SK-N-SH (cell line): ENCODE data around the gene MTHFD2L. TPM values are rescaled to one million over a fixed set of nuclear protein-coding genes. Genes with fewer than 3 reads are reported as not detected.

ENCODE experiments used
- CTCF ChIA-PET: fragments of 300-600, 350-600 bp; formaldehyde crosslinking; extraction: SDS; loops from one replicate; lab custom pipeline; 2021; lab: Yijun Ruan, JAX
- POLR2A ChIA-PET: fragments of 350-600 bp; sonication (Branson Sonifier 250); formaldehyde crosslinking; extraction: SDS; loops from one replicate; lab custom pipeline; 2020; ENCODE audit warnings: antibody characterized with exemption, inconsistent platforms; lab: Yijun Ruan, JAX
- DNase-seq: peaks from one replicate; pipeline ENCODE4 v3.0.0; 2012
- H2AFZ ChIP-seq: fragments of 200-600 bp; sonication (generic); 2 replicates; pipeline ENCODE4 v1.8.1; 2016; ENCODE audit warnings: antibody characterized with exemption, mild to moderate bottlenecking, low read depth
- H3F3A ChIP-seq: fragments of 200-600 bp; sonication (generic); replicated peaks from 2 replicates; pipeline ENCODE3; 2016; ENCODE audit warnings: antibody characterized with exemption, mild to moderate bottlenecking; ENCODE audit not compliant: insufficient read depth
- H3K27ac ChIP-seq, 2 experiments: fragments of 200-500 bp in 1 of 2; fragments of 200-600 bp in 1 of 2; sonication (Bioruptor generic) in 1 of 2; sonication (generic), shearing (Covaris generic) in 1 of 2; 2 replicates each; pipeline versions ENCODE4 v1.5.1 to v1.6.1; 2014 to 2016; ENCODE audit warnings: low read depth in 2 of 2, inconsistent platforms in 1 of 2, low read length in 1 of 2, mild to moderate bottlenecking in 1 of 2, mixed read lengths in 1 of 2
- H3K27me3 ChIP-seq: fragments of 200-600 bp; sonication (generic), shearing (Covaris generic); 2 replicates; pipeline ENCODE4 v1.6.1; 2016; ENCODE audit warnings: mixed run types; ENCODE audit not compliant: insufficient read depth
- H3K36me3 ChIP-seq, 2 experiments: fragments of 200-500 bp in 1 of 2; fragments of 200-600 bp in 1 of 2; sonication (Bioruptor generic) in 1 of 2; sonication (generic) in 1 of 2; replicated peaks in 1 of 2; 2 replicates each; pipeline versions ENCODE3 to v1.5.1; 2014 to 2016; ENCODE audit warnings: low read length in 1 of 2, mild to moderate bottlenecking in 1 of 2; ENCODE audit not compliant: insufficient read depth in 2 of 2, control insufficient read depth in 1 of 2
- H3K4me1 ChIP-seq, 2 experiments: fragments of 200-500 bp in 1 of 2; fragments of 200-600 bp in 1 of 2; sonication (Bioruptor generic) in 1 of 2; sonication (generic), shearing (Covaris generic) in 1 of 2; 2 replicates each; pipeline versions ENCODE4 v1.5.1 to v1.6.1; 2014 to 2016; ENCODE audit warnings: low read depth in 1 of 2, low read length in 1 of 2, mixed run types in 1 of 2; ENCODE audit not compliant: insufficient read depth in 2 of 2, control insufficient read depth in 1 of 2
- H3K4me2 ChIP-seq: fragments of 200-600 bp; sonication (generic), shearing (Covaris generic); 2 replicates; pipeline ENCODE4 v1.6.1; 2017; ENCODE audit warnings: mixed run types
- H3K4me3 ChIP-seq, 2 experiments: fragments of 200-500 bp in 1 of 2; fragments of 200-600 bp in 1 of 2; sonication (Bioruptor generic) in 1 of 2; sonication (generic), shearing (Covaris generic) in 1 of 2; 2 replicates each; pipeline versions ENCODE4 v1.5.1 to v1.8.1; 2014 to 2016; ENCODE audit warnings: low read depth in 2 of 2, inconsistent platforms in 1 of 2, low read length in 1 of 2, mild to moderate bottlenecking in 1 of 2, mixed read lengths in 1 of 2, moderate library complexity in 1 of 2
- H3K79me2 ChIP-seq: fragments of 200-600 bp; sonication (generic); 2 replicates; pipeline ENCODE4 v1.8.1; 2017; ENCODE audit warnings: mild to moderate bottlenecking; ENCODE audit not compliant: insufficient read depth
- H3K9ac ChIP-seq: fragments of 200-600 bp; sonication (generic); 2 replicates; pipeline ENCODE4 v1.6.1; 2017; ENCODE audit warnings: mixed run types
- H3K9me2 ChIP-seq: fragments of 200-600 bp; sonication (generic); 2 replicates; pipeline ENCODE4 v1.6.1; 2017; ENCODE audit warnings: mixed run types
- H3K9me3 ChIP-seq: fragments of 200-600 bp; sonication (generic); 2 replicates; pipeline ENCODE4 v1.6.1; 2017; ENCODE audit warnings: mixed run types, mild to moderate bottlenecking, moderate library complexity
- H4K20me1 ChIP-seq: fragments of 200-600 bp; sonication (generic); 2 replicates; pipeline ENCODE4 v1.6.1; 2017; ENCODE audit warnings: mild to moderate bottlenecking, mixed run types; ENCODE audit not compliant: insufficient read depth
- CTCF ChIP-seq: fragments of 200-600 bp; sonication (generic); IDR thresholded peaks from 2 replicates; pipeline ENCODE4 v1.6.1; 2017; ENCODE audit warnings: antibody characterized with exemption, mild to moderate bottlenecking, moderate library complexity
- FOSL2 ChIP-seq: IDR thresholded peaks from 2 replicates; pipeline ENCODE4 v1.4.0; 2012; ENCODE audit warnings: low read depth, mild to moderate bottlenecking, moderate library complexity, borderline replicate concordance
- FOXJ3 ChIP-seq: sonication (generic); formaldehyde crosslinking; IDR thresholded peaks from 2 replicates; pipeline ENCODE4 v1.5.1; 2020; ENCODE audit warnings: mild to moderate bottlenecking, missing genetic modification reagents
- FOXM1 ChIP-seq: IDR thresholded peaks from 2 replicates; pipeline ENCODE4 v1.4.0; 2012; ENCODE audit warnings: low read depth, mild to moderate bottlenecking
- JUND ChIP-seq: IDR thresholded peaks from 2 replicates; pipeline ENCODE4 v1.4.0; 2012
- MAX ChIP-seq: IDR thresholded peaks from 2 replicates; pipeline ENCODE4 v1.4.0; 2012; ENCODE audit warnings: low read depth
- NRF1 ChIP-seq: IDR thresholded peaks from 2 replicates; pipeline ENCODE4 v1.6.1; 2012; ENCODE audit warnings: low read depth, mild to moderate bottlenecking, low read length
- PBX3 ChIP-seq: IDR thresholded peaks from 2 replicates; pipeline ENCODE4; 2012
- RAD21 ChIP-seq: IDR thresholded peaks from 2 replicates; pipeline ENCODE4 v1.6.1; 2012; ENCODE audit warnings: mild to moderate bottlenecking, low read length
- RCOR1 ChIP-seq: fragments of 150-350 bp; IDR thresholded peaks from 2 replicates; pipeline ENCODE4 v1.6.1; 2017; ENCODE audit warnings: antibody characterized with exemption, low read length
- REST ChIP-seq: IDR thresholded peaks from 2 replicates; pipeline ENCODE4 v1.6.1; 2012; ENCODE audit warnings: mild to moderate bottlenecking, low read depth, low read length, moderate library complexity
- RFX5 ChIP-seq: IDR thresholded peaks from 2 replicates; pipeline ENCODE4 v1.6.1; 2012; ENCODE audit warnings: mild to moderate bottlenecking, improper control_type of control experiment, low read length
- RXRA ChIP-seq: IDR thresholded peaks from 2 replicates; pipeline ENCODE4 v1.4.0; 2012; ENCODE audit warnings: low read depth, mild to moderate bottlenecking, borderline replicate concordance
- SMC3 ChIP-seq: IDR thresholded peaks from 2 replicates; pipeline ENCODE4 v1.6.1; 2012; ENCODE audit warnings: low read depth, low read length, improper control_type of control experiment
- TAF1 ChIP-seq: IDR thresholded peaks from 2 replicates; pipeline ENCODE4 v1.6.1; 2012; ENCODE audit warnings: low read depth, mild to moderate bottlenecking, low read length, moderate library complexity, borderline replicate concordance
- TCF12 ChIP-seq: IDR thresholded peaks from 2 replicates; pipeline ENCODE4 v1.4.0; 2012
- WGBS: methylation state at CpG from one replicate; pipeline ENCODE4 v1.1.6; 2017; ENCODE audit warnings: low lambda C conversion rate; 5-methylcytosine and 5-hydroxymethylcytosine counted together
- polyA plus RNA-seq, 3 experiments: library from polyadenylated mRNA; depleted of rRNA; stranded (reverse); fragments of >200 nt; gene quantifications; 2 replicates each; pipeline ENCODE4 v1.2.3, GENCODE V29; 2012

The MTHFD2L gene
- polyA plus RNA-seq, 1 of the 3 experiments (the other 2 are of a cell fraction), result 4.8 TPM

DNA sequence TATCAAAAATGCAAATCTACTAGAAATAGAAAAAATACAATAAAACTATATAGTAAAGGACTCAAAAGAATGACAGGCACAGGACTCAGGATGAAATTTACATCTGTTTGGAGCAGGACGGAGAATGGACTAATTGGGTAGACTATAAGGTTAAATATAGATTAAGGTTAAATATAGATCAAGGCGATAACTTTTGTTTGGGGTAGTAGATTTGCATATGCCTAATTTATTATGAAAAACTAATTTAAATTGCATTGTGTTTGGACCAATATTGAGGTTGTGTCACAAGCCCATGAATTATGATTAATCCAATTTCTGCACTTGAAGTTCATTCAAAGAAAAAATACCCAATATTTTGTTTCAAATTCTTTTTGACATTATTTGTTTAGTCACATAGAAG lies 31.0 kb downstream of the MTHFD2L start:
- Histone ChIP-seq H3K27ac (no peak overlapping the region), H4K20me1 (no peaks in the 10 kb centered on the region), H3K79me2 (no peaks in the 10 kb centered on the region), H3K9ac (no peak overlapping the region), H3K4me3 (no peak overlapping the region; a peak in 1 of 4 replicates), H3K36me3 (no peaks in the 10 kb centered on the region), H3K9me2 (no peaks in the 10 kb centered on the region), H2AFZ (no peak overlapping the region), H3K4me1 (no peaks in the 10 kb centered on the region), H3K9me3 (no peaks in the 10 kb centered on the region), H3K4me2 (no peak overlapping the region), H3K27me3 (no peaks in the 10 kb centered on the region), H3F3A (peaks cover 4% of the 10 kb centered on the region)
- 65% methylated on average over 2 of the region's 2 CpGs for WGBS
- ChIA-PET POLR2A (no interaction called here), CTCF (interaction anchor here (0.5 to 2.6 kb wide), 15 partner anchors 9 to 461 kb away, joined by 3 to 11 read pairs (median 4); no protein-coding TSS in a partner anchor)
- TF ChIP-seq RCOR1 (no peak), PBX3 (no peak), NRF1 (no peak), JUND (no peak), RFX5 (no peak), RXRA (no peak), TCF12 (no peak), FOSL2 (no peak), REST (no peak), FOXM1 (no peak), RAD21 (no peak), TAF1 (no peak), MAX (no peak)
- no peak for DNase-seq

DNA sequence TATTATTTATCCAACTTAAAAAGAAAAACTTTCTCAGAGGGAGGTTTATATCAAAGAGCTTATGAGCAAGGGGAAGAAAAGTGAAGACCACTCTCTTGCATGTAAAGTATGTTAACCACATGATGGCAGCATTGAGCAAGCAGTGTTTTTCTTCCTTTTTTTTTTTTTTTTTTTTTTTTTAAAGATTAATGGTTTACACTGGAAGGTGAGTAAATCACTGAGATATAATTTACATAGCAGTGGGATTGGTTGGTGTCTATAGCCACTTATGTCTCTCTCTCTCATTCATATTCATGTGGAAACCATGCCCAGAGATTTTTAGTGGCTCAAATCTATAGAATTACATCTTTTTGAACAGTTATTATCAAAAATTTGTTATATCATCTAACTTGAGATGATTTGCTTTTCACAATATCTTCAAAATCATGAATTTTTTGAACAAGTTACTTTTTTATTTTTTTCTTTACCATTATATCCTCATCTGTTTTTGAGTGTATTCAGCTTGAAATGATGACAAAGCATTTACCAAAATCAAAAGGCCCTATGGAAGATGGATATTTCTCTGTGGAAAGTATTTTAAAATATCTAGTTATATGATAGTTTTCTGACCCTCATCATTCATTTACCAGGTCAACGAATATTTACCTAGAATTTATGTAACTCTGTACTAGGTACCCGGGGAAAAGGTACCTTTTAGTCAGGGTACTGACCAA lies 31.6 kb downstream of the MTHFD2L start:
- Histone ChIP-seq H3K27ac (no peak overlapping the region), H3K27me3 (no peaks in the 10 kb centered on the region), H3K36me3 (no peaks in the 10 kb centered on the region), H3K4me3 (no peak overlapping the region; a peak in 1 of 4 replicates), H3K9me2 (no peaks in the 10 kb centered on the region), H3K4me2 (no peak overlapping the region), H3K9ac (no peak overlapping the region), H3K9me3 (no peaks in the 10 kb centered on the region), H4K20me1 (no peaks in the 10 kb centered on the region), H2AFZ (no peak overlapping the region), H3K4me1 (no peaks in the 10 kb centered on the region), H3F3A (peaks cover 4% of the 10 kb centered on the region), H3K79me2 (no peaks in the 10 kb centered on the region)
- 44% methylated on average over 2 of the region's 2 CpGs for WGBS
- ChIA-PET POLR2A (no interaction called here), CTCF (interaction anchor here (0.5 to 2.6 kb wide), 22 partner anchors 9 to 637 kb away, joined by 3 to 11 read pairs (median 4); no protein-coding TSS in a partner anchor)
- DNase-seq, result peak; percentile 22
- TF ChIP-seq FOXJ3 (CRISPR knock-in tag), result no peak
- TF ChIP-seq RAD21, result peak; percentile 67
- TF ChIP-seq CTCF, result peak; percentile 75
- TF ChIP-seq SMC3, result peak; percentile 63
